T-cell (primary cell): ENCODE measurements around the gene DICER1. TPM values are rescaled to one million over a fixed set of nuclear protein-coding genes. Genes with fewer than 3 reads are reported as not detected.

Source experiments
- ATAC-seq, 4 experiments: fragments of 200-7000 bp in 3 of 4; fragments of 150-1000 bp in 1 of 4; cut with Tn5 transposase; replicated peaks in 1 of 4; 1 replicate in 3 of 4; 2 replicates in 1 of 4; pipeline ENCODE4 v1.10.0; 2021; ENCODE audit warnings: moderate library complexity in 3 of 4, mild to moderate bottlenecking in 2 of 4, moderate number of reproducible peaks in 1 of 4
- CTCF ChIA-PET, 2 donors: fragments of 300-600 bp; sonication (Branson Sonifier 250); formaldehyde crosslinking; loops; one replicate each; lab custom pipeline; 2022; ENCODE audit warnings: antibody characterized with exemption in 2 of 2; lab: Charles Lee
- POLR2A ChIA-PET, 2 donors: fragments of 300-600 bp; sonication (Branson Sonifier 250); formaldehyde crosslinking; loops; one replicate each; lab custom pipeline; 2022; ENCODE audit warnings: antibody characterized with exemption in 2 of 2; lab: Charles Lee
- DNase-seq, 35 experiments: peaks; one replicate each; pipeline versions ENCODE4 v3.0.0 to v3.0.0-alpha.2; 2013 to 2023
- H3K27ac ChIP-seq: one replicate; pipeline ENCODE4 v1.5.1; 2013; ENCODE audit warnings: low read length
- H3K27me3 ChIP-seq, 2 experiments: replicated peaks in 1 of 2; 1 replicate in 1 of 2; 2 replicates in 1 of 2; pipeline versions ENCODE4 v1.6.1 to v1.7.0; 2013; ENCODE audit warnings: low read length in 1 of 2, mixed read lengths in 1 of 2; ENCODE audit not compliant: control insufficient read depth in 2 of 2, insufficient read depth in 2 of 2; ENCODE audit errors: extremely low read depth in 1 of 2
- H3K36me3 ChIP-seq, 2 donors: 1 replicate in 1 of 2; 2 replicates in 1 of 2; pipeline versions ENCODE4 v1.6.1 to v1.7.0; 2013; ENCODE audit warnings: low read length in 1 of 2; ENCODE audit not compliant: control insufficient read depth in 2 of 2, insufficient read depth in 1 of 2; ENCODE audit errors: extremely low read depth in 1 of 2
- H3K4me1 ChIP-seq, 2 experiments: 1 replicate in 1 of 2; 2 replicates in 1 of 2; pipeline versions ENCODE4 v1.6.1 to v1.7.0; 2013; ENCODE audit warnings: low read length in 2 of 2, mixed read lengths in 1 of 2; ENCODE audit not compliant: insufficient read depth in 2 of 2, control insufficient read depth in 1 of 2; ENCODE audit errors: extremely low read depth in 1 of 2
- H3K4me3 ChIP-seq, 2 donors: 1 replicate in 1 of 2; 2 replicates in 1 of 2; pipeline versions ENCODE4 v1.5.1 to v1.7.0; 2013; ENCODE audit warnings: mild to moderate bottlenecking in 2 of 2, low read length in 1 of 2, moderate library complexity in 1 of 2; ENCODE audit not compliant: control insufficient read depth in 1 of 2; ENCODE audit errors: extremely low read depth in 1 of 2
- H3K9me3 ChIP-seq: 2 replicates; pipeline ENCODE4 v1.7.0; 2013
- H3K27ac Mint-ChIP-seq, 2 donors: one replicate each; pipeline ENCODE4 v1.8.0; 2020 to 2021; ENCODE audit warnings: mild to moderate bottlenecking in 2 of 2, mixed read lengths in 2 of 2
- H3K27me3 Mint-ChIP-seq, 2 donors: one replicate each; pipeline ENCODE4 v1.8.0; 2021 to 2022; ENCODE audit warnings: mixed read lengths in 2 of 2
- H3K36me3 Mint-ChIP-seq: one replicate; pipeline ENCODE4 v1.8.0; 2021; ENCODE audit warnings: mixed read lengths
- H3K4me1 Mint-ChIP-seq, 3 donors: one replicate each; pipeline ENCODE4 v1.8.0; 2020 to 2022; ENCODE audit warnings: mixed read lengths in 3 of 3, mild to moderate bottlenecking in 1 of 3
- H3K4me3 Mint-ChIP-seq, 3 donors: one replicate each; pipeline ENCODE4 v1.8.0; 2020 to 2022; ENCODE audit warnings: mild to moderate bottlenecking in 3 of 3, mixed read lengths in 3 of 3, moderate library complexity in 3 of 3
- H3K9me3 Mint-ChIP-seq, 3 donors: one replicate each; pipeline ENCODE4 v1.8.0; 2020 to 2022; ENCODE audit warnings: mixed read lengths in 3 of 3
- WGBS: methylation state at CpG from one replicate; pipeline ENCODE4 v1.1.5; 2013; ENCODE audit warnings: missing lambda C conversion rate; ENCODE audit not compliant: insufficient coverage; 5-methylcytosine and 5-hydroxymethylcytosine counted together
- total RNA-seq, 35 experiments: library from RNA in 6 of 35; stranded (reverse) in 6 of 35; fragments of 120-200 nt in 1 of 35; gene quantifications; one replicate each; pipeline versions ENCODE4 v1.2.1 to v1.2.4 and lab custom pipeline; 2013 to 2026

DICER1 gene
- total RNA-seq, 5 donors from 2014 or later (not counting 1 experiment from before 2014, with no cell fraction given) = 40.1 to 62.8 (median 57.8) TPM

GRCh38 chr14:95095996-95096395 lies 61.3 kb downstream of the DICER1 start:
- 100% methylated on average over 8 of the region's 8 CpGs for WGBS
- Histone ChIP-seq H3K9me3 (no peaks in the 10 kb centered on the region), H3K36me3 (peaks cover 8 to 51% of the 10 kb centered on the region in 2 donors), H3K27ac (no peak overlapping the region), H3K4me1 (no peaks in the 10 kb centered on the region), H3K27me3 (no peaks in the 10 kb centered on the region), H3K4me3 (no peak overlapping the region)
- Mint-ChIP-seq H3K4me1 (peaks cover 14 to 21% (median 19%) of the 10 kb centered on the region in 3 donors), H3K27me3 (no peaks in the 10 kb centered on the region), H3K27ac (no peak overlapping the region), H3K4me3 (no peak overlapping the region), H3K9me3 (no peaks in the 10 kb centered on the region), H3K36me3 (peaks cover 61% of the 10 kb centered on the region)
- ATAC-seq = no peak
- no peak for DNase-seq
- ChIA-PET POLR2A (no interaction called here), CTCF (no interaction called here)

GRCh38 chr14:95092723-95093122 lies 64.6 kb downstream of the DICER1 start:
- Mint-ChIP-seq H3K27ac (no peak overlapping the region), H3K4me1 (peaks cover 0 to 3% (median 0%) of the 10 kb centered on the region in 3 donors), H3K36me3 (peaks cover 72% of the 10 kb centered on the region), H3K27me3 (no peaks in the 10 kb centered on the region), H3K9me3 (no peaks in the 10 kb centered on the region), H3K4me3 (no peak overlapping the region)
- H3K36me3 ChIP-seq = peaks cover 15 to 72% of the 10 kb centered on the region in 2 donors
- H3K4me3 ChIP-seq = no peak overlapping the region
- DNase-seq (no peak), ATAC-seq (no peak)
- ChIA-PET CTCF (interaction anchor here in 1 of 2 donors (0.6 kb wide), 1 partner anchor 411 kb away, joined by 3 read pairs; no protein-coding TSS in a partner anchor), POLR2A (no interaction called here)
- no peaks in the 10 kb centered on the region for H3K4me1 ChIP-seq
- H3K27ac ChIP-seq = no peak overlapping the region
- no peaks in the 10 kb centered on the region for H3K27me3 ChIP-seq
- no peaks in the 10 kb centered on the region for H3K9me3 ChIP-seq
- 98% methylated on average over 6 of the region's 9 CpGs for WGBS

- Histone ChIP-seq H3K36me3 (peaks cover 15 to 78% of the 10 kb centered on the region in 2 donors), H3K27ac (no peak overlapping the region), H3K4me3 (no peak overlapping the region), H3K9me3 (no peaks in the 10 kb centered on the region), H3K27me3 (no peaks in the 10 kb centered on the region), H3K4me1 (no peaks in the 10 kb centered on the region)
- H3K27ac Mint-ChIP-seq = no peak overlapping the region
- H3K9me3 Mint-ChIP-seq = no peaks in the 10 kb centered on the region
- ATAC-seq (no peak), DNase-seq (no peak)
- H3K4me3 Mint-ChIP-seq = no peak overlapping the region
- no peaks in the 10 kb centered on the region for H3K27me3 Mint-ChIP-seq
- peaks cover 69% of the 10 kb centered on the region for H3K36me3 Mint-ChIP-seq
- WGBS = no CpG with 5 or more reads among the region's 4 CpGs
- ChIA-PET CTCF (no interaction called here), POLR2A (no interaction called here)
- H3K4me1 Mint-ChIP-seq = no peaks in the 10 kb centered on the region
Measured at GRCh38 chr14:95091581-95091980, 65.7 kb downstream of the DICER1 start.

- Histone ChIP-seq H3K9me3 (no peaks in the 10 kb centered on the region), H3K27me3 (no peaks in the 10 kb centered on the region), H3K4me3 (no peak overlapping the region), H3K27ac (no peak overlapping the region), H3K4me1 (no peaks in the 10 kb centered on the region), H3K36me3 (peaks cover 13 to 54% of the 10 kb centered on the region in 2 donors)
- no CpG with 5 or more reads among the region's 4 CpGs for WGBS
- Mint-ChIP-seq H3K27me3 (no peaks in the 10 kb centered on the region), H3K27ac (no peak overlapping the region), H3K4me3 (no peak overlapping the region), H3K9me3 (no peaks in the 10 kb centered on the region), H3K36me3 (peaks cover 56% of the 10 kb centered on the region), H3K4me1 (no peaks in the 10 kb centered on the region)
- no peak for ATAC-seq
- ChIA-PET POLR2A (no interaction called here), CTCF (no interaction called here)
- no peak for DNase-seq
Measured at GRCh38 chr14:95088665-95089064, 68.7 kb downstream of the DICER1 start.

GRCh38 chr14:95087619-95088018 lies 69.7 kb downstream of the DICER1 start:
- Histone ChIP-seq H3K36me3 (peaks cover 10 to 43% of the 10 kb centered on the region in 2 donors), H3K4me3 (no peak overlapping the region), H3K27me3 (no peaks in the 10 kb centered on the region), H3K4me1 (no peaks in the 10 kb centered on the region), H3K27ac (no peak overlapping the region), H3K9me3 (no peaks in the 10 kb centered on the region)
- Mint-ChIP-seq H3K36me3 (peaks cover 46% of the 10 kb centered on the region), H3K9me3 (no peaks in the 10 kb centered on the region), H3K4me3 (no peak overlapping the region), H3K27ac (no peak overlapping the region), H3K27me3 (no peaks in the 10 kb centered on the region), H3K4me1 (no peaks in the 10 kb centered on the region)
- POLR2A ChIA-PET = no interaction called here
- DNase-seq (no peak), ATAC-seq (no peak)
- CTCF ChIA-PET = no interaction called here
- WGBS = 93% methylated on average over 2 of the region's 6 CpGs

- H3K27me3 ChIP-seq = no peaks in the 10 kb centered on the region
- H3K4me1 Mint-ChIP-seq = no peaks in the 10 kb centered on the region
- H3K4me3 Mint-ChIP-seq = no peak overlapping the region
- WGBS = 100% methylated on average over 1 of the region's 5 CpGs
- H3K9me3 Mint-ChIP-seq = no peaks in the 10 kb centered on the region
- no peak overlapping the region for H3K27ac ChIP-seq
- ChIA-PET CTCF (no interaction called here), POLR2A (no interaction called here)
- no peaks in the 10 kb centered on the region for H3K9me3 ChIP-seq
- H3K36me3 Mint-ChIP-seq = peaks cover 36% of the 10 kb centered on the region
- no peak for DNase-seq
- no peak overlapping the region for H3K27ac Mint-ChIP-seq
- H3K36me3 ChIP-seq = peaks cover 7 to 31% of the 10 kb centered on the region in 2 donors
- H3K4me1 ChIP-seq = no peaks in the 10 kb centered on the region
- H3K4me3 ChIP-seq = no peak overlapping the region
- ATAC-seq = no peak
- H3K27me3 Mint-ChIP-seq = no peaks in the 10 kb centered on the region
Measured at GRCh38 chr14:95085321-95085720, 72.0 kb downstream of the DICER1 start.

GRCh38 chr14:95078867-95079266 lies 78.5 kb downstream of the DICER1 start:
- Histone ChIP-seq H3K27ac (no peak overlapping the region), H3K4me3 (no peak overlapping the region), H3K36me3 (peaks cover 0 to 3% of the 10 kb centered on the region in 2 donors), H3K9me3 (no peaks in the 10 kb centered on the region), H3K27me3 (peaks cover 2 to 3% of the 10 kb centered on the region in 2 experiments), H3K4me1 (no peaks in the 10 kb centered on the region)
- CTCF ChIA-PET = no interaction called here
- POLR2A ChIA-PET = no interaction called here
- WGBS = 57% methylated on average over 3 of the region's 3 CpGs
- DNase-seq (no peak), ATAC-seq (no peak)
- Mint-ChIP-seq H3K27ac (no peak overlapping the region), H3K9me3 (no peaks in the 10 kb centered on the region), H3K36me3 (peaks cover under 1% of the 10 kb centered on the region), H3K4me1 (no peaks in the 10 kb centered on the region), H3K4me3 (no peak overlapping the region), H3K27me3 (peaks cover 3 to 12% of the 10 kb centered on the region in 2 donors)
